Mesothelial cell of epicardium (in vitro differentiated cells): ENCODE results near the gene NPPC. TPM values are rescaled to one million over a fixed set of nuclear protein-coding genes. Genes with fewer than 3 reads are reported as not detected.

ENCODE experiments used
- DNase-seq, 2 experiments: peaks; one replicate each; pipeline ENCODE4 v3.0.0; 2021; ENCODE audit warnings: low spot score in 2 of 2; ENCODE audit not compliant: unreplicated experiment in 2 of 2
- H3K27ac Mint-ChIP-seq: 2 replicates; pipeline ENCODE4 v1.8.0; 2021; ENCODE audit warnings: mixed read lengths
- H3K27me3 Mint-ChIP-seq: 2 replicates; pipeline ENCODE4 v1.8.0; 2021; ENCODE audit warnings: low read depth, mixed read lengths
- H3K36me3 Mint-ChIP-seq: 2 replicates; pipeline ENCODE4 v1.8.0; 2021; ENCODE audit warnings: mixed read lengths
- H3K4me1 Mint-ChIP-seq: 2 replicates; pipeline ENCODE4 v1.8.0; 2021; ENCODE audit warnings: mixed read lengths
- H3K4me3 Mint-ChIP-seq: 2 replicates; pipeline ENCODE4 v1.8.0; 2021; ENCODE audit warnings: mild to moderate bottlenecking, moderate library complexity, mixed read lengths
- H3K9me3 Mint-ChIP-seq: 2 replicates; pipeline ENCODE4 v1.8.0; 2021; ENCODE audit warnings: mixed read lengths
- total RNA-seq: library from RNA; stranded (reverse); gene quantifications from 3 replicates; pipeline ENCODE4 v1.2.1, GENCODE V29; 2021
- TF ChIP-seq, protein P1 (sequence below): fragments of 200-600 bp; sonication (generic); IDR thresholded peaks from one replicate; pipeline ENCODE4 v1.5.0; 2021; ENCODE audit warnings: antibody characterized with exemption; ENCODE audit not compliant: unreplicated experiment

Gene NPPC
- total RNA-seq, 1 donor from 2014 or later, result 0.80 TPM

DNA sequence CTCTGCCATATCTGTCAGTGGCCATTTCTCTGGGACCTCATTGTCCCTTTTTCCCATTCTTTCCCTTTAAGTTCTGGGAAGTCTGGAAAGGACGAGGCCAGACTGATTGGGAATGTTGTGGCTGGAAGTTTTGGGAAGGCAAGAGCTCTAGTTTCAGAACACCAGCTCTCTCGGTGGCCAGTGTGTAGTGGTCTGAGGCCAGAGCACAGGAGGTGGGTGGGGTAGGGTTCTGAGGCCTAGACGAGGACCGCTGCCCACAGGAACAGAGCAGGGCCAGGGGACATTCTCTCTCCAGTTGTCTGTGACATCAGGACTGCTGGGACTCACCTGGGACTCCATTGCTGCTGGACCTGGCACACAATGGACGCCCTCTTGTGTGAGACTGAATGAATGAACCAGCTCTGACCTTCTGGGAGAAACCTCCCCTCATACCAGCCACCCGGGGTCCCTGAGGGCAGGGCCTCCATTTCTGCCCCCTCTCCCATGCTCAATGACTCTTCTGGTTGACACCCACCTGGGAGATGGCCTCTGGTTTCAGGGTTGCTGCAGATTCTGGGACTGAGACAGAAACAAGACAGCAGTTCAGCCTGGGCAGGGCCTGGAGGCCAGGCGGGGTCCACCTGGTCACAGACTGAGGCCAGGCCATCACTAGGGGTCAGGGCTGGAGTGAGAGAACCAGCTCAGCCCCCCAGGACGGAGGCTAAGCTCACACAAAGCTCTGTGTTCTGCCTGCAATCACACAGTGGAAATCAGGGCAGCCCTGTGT, 8.4 kb upstream of the NPPC start:
- Mint-ChIP-seq H3K9me3 (no peaks in the 10 kb centered on the region), H3K27ac (no peak overlapping the region), H3K36me3 (no peaks in the 10 kb centered on the region), H3K4me1 (no peaks in the 10 kb centered on the region), H3K4me3 (no peak overlapping the region), H3K27me3 (peaks cover 30% of the 10 kb centered on the region)
- TF ChIP-seq, protein P1, sequence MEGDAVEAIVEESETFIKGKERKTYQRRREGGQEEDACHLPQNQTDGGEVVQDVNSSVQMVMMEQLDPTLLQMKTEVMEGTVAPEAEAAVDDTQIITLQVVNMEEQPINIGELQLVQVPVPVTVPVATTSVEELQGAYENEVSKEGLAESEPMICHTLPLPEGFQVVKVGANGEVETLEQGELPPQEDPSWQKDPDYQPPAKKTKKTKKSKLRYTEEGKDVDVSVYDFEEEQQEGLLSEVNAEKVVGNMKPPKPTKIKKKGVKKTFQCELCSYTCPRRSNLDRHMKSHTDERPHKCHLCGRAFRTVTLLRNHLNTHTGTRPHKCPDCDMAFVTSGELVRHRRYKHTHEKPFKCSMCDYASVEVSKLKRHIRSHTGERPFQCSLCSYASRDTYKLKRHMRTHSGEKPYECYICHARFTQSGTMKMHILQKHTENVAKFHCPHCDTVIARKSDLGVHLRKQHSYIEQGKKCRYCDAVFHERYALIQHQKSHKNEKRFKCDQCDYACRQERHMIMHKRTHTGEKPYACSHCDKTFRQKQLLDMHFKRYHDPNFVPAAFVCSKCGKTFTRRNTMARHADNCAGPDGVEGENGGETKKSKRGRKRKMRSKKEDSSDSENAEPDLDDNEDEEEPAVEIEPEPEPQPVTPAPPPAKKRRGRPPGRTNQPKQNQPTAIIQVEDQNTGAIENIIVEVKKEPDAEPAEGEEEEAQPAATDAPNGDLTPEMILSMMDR, result no peak
- peak in 1 of 2 experiments; percentile 33 for DNase-seq

DNA sequence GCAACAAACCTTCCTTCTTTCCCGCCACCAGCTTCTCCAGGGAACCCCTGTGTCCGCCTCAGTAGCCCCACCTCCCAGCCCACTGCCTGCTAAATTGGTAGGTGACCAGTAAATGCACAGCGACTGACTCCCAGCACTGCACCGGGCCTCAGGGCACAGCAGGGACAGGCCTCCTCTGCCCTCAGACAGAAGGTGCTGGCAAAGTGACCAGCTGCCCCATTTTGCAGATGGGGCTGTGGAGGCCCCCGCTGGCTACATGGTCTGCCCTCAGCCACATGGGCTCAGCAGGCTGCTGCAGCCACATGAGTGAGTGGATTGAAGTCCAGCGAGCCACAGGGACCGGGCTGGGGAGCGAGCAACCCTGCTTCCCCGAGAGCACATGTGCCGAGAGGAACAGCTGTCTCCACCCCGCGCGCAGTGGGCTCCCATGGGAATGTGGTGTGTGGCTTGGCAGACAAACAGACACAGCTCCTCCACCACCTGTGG, 7.8 kb upstream of the NPPC start:
- TF ChIP-seq, protein P1, result no peak
- no peak overlapping the region for H3K27ac Mint-ChIP-seq
- no peaks in the 10 kb centered on the region for H3K9me3 Mint-ChIP-seq
- DNase-seq, result peak in 1 of 2 experiments; percentile 33
- no peaks in the 10 kb centered on the region for H3K36me3 Mint-ChIP-seq
- no peaks in the 10 kb centered on the region for H3K4me1 Mint-ChIP-seq
- peaks cover 37% of the 10 kb centered on the region for H3K27me3 Mint-ChIP-seq
- H3K4me3 Mint-ChIP-seq, result no peak overlapping the region

DNA sequence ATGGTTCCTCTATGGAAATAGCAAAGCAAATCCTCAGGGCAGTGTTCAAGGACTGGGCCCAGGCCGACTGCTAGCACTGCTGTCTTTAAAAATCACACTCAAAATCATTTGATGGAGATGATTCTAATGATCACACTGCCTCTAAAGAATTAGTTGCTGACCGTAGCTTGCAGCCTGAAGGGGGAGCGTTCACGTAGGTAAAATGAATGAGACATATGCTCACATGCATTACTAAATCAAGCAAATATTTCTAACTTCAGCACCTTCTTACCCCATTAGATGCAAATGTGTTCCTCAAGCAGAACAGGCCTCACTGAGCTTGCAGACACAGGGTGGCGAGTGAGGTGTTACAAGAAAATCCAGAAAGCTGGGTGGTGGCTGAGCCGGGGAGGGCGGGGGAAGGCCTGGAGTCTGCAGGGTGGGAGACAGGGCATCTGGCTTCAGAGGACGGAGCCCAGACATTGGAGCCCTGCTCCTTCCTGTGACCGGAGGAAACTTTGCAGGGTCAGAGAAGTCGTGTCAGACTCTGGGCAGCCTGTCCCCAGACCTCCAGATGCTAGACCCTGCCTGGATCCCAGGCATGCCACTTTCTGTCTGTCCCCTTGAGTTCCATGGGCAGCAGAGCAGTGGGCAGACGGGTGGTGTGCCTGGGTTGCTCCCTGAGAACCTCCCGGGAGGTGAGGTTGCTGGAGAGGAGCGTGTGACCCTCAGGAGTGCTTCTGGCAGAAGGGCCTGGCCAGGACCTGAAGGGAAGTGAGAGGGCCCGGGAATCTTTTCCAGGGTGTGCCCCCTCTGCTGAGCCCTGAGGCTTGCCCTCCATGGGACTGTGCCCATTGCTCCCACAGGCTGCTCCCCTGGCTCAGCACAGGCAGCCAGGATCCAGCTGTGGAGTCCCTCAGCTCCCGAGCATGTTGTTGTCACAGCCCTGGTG, 7.1 kb upstream of the NPPC start:
- TF ChIP-seq, protein P1, result no peak
- H3K36me3 Mint-ChIP-seq, result no peaks in the 10 kb centered on the region
- no peaks in the 10 kb centered on the region for H3K9me3 Mint-ChIP-seq
- no peaks in the 10 kb centered on the region for H3K4me1 Mint-ChIP-seq
- peaks cover 44% of the 10 kb centered on the region for H3K27me3 Mint-ChIP-seq
- peak in 1 of 2 experiments; percentile 34 for DNase-seq
- H3K4me3 Mint-ChIP-seq, result no peak overlapping the region
- no peak overlapping the region for H3K27ac Mint-ChIP-seq

DNA sequence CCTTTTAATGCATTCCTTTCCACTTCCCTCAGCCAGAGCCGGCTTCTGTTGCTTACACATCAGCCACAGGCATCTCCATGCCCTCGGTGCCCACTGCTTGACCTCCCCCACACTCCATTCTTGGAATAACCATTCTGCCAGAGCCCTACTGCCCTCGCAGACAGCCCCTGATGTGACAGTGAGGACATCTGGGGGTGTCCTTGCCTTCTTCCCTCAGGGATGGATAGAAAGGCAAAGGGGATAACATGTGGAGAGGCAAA, 6.4 kb upstream of the NPPC start:
- H3K27me3 Mint-ChIP-seq, result peaks cover 50% of the 10 kb centered on the region
- no peak overlapping the region for H3K27ac Mint-ChIP-seq
- TF ChIP-seq, protein P1, result no peak
- H3K36me3 Mint-ChIP-seq, result no peaks in the 10 kb centered on the region
- H3K4me3 Mint-ChIP-seq, result no peak overlapping the region
- H3K9me3 Mint-ChIP-seq, result no peaks in the 10 kb centered on the region
- DNase-seq, result no peak
- H3K4me1 Mint-ChIP-seq, result no peaks in the 10 kb centered on the region

DNA sequence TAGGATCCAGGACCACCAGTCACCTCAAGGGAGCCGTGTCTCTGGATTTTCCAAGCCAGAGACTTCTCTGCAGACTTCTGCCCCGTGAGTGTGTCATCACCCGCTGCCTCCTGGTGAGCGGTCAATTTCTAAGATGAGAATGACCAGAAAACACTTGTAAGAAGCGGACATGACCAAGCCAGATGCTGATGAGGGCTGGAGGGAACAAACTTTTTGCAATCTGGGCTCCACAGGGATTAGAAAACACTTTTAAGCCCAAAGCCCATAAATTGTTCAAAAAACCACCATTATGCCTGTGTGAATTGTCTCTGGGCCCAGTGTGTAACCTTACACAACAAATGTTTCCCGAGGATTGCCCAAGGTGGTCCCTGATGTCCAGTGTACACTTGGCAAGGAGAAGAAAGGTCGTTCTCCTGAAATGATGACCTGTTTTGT, 5.3 kb upstream of the NPPC start:
- Mint-ChIP-seq H3K4me3 (no peak overlapping the region), H3K36me3 (no peaks in the 10 kb centered on the region), H3K27ac (no peak overlapping the region), H3K9me3 (no peaks in the 10 kb centered on the region), H3K4me1 (peaks cover 7% of the 10 kb centered on the region), H3K27me3 (peaks cover 61% of the 10 kb centered on the region)
- TF ChIP-seq, protein P1, result no peak
- DNase-seq, result peak in 1 of 2 experiments; percentile 10
